ENCODE results near the gene TUG1.

DNA sequence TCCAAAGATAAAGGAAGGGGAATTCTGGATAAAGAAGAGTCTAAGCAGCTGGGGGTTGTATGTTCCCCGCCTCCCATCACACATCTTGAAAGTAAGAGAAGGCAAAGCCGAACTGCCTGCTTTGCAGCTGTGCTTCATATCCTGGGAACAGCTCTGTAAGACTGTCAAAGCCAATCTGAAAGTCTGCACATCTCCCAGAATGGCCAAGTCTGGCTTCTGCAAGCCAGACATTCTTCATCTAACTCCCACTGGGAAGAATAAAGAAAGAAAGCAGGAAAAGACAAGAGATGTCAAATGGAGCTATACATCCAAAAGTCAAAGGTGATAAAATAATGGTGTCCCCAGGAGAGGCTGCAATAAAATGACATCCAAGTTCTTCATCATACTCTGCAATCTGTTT is 15.9 kb upstream of the TUG1 start:
- TF ChIP-seq EZH2 (IDR thresholded peaks at IDR 0.05; ENCODE audit: borderline replicate concordance, low read depth, low read length, severe bottlenecking) = no peak
- TF ChIP-seq, protein P1, sequence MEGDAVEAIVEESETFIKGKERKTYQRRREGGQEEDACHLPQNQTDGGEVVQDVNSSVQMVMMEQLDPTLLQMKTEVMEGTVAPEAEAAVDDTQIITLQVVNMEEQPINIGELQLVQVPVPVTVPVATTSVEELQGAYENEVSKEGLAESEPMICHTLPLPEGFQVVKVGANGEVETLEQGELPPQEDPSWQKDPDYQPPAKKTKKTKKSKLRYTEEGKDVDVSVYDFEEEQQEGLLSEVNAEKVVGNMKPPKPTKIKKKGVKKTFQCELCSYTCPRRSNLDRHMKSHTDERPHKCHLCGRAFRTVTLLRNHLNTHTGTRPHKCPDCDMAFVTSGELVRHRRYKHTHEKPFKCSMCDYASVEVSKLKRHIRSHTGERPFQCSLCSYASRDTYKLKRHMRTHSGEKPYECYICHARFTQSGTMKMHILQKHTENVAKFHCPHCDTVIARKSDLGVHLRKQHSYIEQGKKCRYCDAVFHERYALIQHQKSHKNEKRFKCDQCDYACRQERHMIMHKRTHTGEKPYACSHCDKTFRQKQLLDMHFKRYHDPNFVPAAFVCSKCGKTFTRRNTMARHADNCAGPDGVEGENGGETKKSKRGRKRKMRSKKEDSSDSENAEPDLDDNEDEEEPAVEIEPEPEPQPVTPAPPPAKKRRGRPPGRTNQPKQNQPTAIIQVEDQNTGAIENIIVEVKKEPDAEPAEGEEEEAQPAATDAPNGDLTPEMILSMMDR (IDR thresholded peaks at IDR 0.05; ENCODE audit: borderline replicate concordance, extremely low read depth, low read length, poor library complexity, severe bottlenecking) = no peak
